Ureter (tissue), 1 donor: Measurements from ENCODE around the gene SLX4IP. TPM values are rescaled to one million over a fixed set of nuclear protein-coding genes. Genes with fewer than 3 reads are reported as not detected.

Source experiments
- DNase-seq: peaks from one replicate; pipeline ENCODE4 v3.0.0-alpha.2; 2020; ENCODE audit warnings: low spot score
- total RNA-seq: library from RNA; stranded (reverse); gene quantifications from one replicate; pipeline ENCODE4 v1.2.4, GENCODE V29; 2023
- donor health status: DM: yes; HTN: yes; CAD: no.

SLX4IP gene
- total RNA-seq, 1 donor from 2014 or later = 11.1 TPM

- DNase-seq = no peak
These were observed 228.7 kb downstream of the SLX4IP start for GRCh38 chr20:10663756-10664155.

- DNase-seq = no peak
These were observed 230.0 kb downstream of the SLX4IP start for GRCh38 chr20:10665027-10665561.

DNA sequence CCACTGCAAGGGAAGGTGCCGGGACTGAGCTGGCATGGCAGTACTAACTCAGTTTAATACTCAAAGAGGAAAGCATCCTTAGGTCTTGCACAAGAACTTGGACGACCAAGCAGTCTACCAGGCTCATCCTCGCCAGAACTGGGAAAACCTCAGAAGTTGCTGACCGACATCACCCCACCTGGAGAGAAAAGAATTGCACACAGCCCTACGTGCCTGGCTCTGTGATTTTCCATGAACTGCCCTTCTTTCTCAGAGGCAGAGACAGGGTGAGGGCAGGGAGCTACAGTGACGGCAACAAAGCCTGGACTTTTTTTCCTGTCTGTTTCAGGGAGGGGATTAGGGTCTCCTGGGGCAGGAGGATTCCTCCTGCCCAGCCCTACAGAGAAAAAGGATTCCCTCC lies 230.7 kb downstream of the SLX4IP start:
- no peak for DNase-seq

DNA sequence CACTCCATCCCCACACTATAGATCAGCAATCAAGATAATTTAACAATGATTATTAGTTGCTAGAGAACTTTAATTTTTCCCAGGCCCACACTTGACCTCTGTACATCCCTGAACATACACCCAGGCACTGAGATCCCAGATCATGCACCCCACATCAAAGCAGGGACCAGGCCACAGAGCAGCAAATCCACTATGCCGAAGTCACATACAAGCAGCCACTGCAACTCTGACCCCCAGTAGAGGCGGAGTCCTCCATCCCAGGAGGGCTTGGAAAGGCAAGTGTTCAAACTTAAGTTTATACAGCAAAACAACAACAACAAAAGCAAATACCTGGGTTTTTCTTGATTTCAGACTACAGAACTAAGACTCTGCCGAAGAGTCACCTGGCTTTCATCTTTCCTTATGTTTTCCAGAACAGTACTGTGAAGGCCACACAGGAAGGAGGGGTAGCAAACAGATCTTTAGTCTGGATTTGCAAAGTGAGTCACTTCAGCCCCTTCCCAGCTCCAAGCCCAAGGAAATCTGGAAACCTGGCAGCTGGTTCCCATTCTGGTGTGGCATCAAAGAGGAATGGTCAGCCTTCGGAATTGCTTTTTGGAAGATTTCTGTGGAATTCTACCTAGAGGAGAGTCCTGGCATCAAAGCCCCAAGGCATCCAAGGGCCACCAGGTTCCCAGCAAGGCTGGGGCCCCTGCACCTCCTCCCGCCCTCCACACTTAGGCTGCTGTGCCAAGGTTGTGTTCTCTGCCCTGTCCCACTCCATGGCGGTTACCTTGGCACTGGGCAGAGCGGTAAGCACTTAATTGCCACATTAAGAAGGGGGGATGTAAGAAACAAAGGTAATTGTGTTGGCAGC lies 231.3 kb downstream of the SLX4IP start:
- no peak for DNase-seq

GRCh38 chr20:10667077-10667401 lies 231.9 kb downstream of the SLX4IP start:
- DNase-seq = no peak

DNA sequence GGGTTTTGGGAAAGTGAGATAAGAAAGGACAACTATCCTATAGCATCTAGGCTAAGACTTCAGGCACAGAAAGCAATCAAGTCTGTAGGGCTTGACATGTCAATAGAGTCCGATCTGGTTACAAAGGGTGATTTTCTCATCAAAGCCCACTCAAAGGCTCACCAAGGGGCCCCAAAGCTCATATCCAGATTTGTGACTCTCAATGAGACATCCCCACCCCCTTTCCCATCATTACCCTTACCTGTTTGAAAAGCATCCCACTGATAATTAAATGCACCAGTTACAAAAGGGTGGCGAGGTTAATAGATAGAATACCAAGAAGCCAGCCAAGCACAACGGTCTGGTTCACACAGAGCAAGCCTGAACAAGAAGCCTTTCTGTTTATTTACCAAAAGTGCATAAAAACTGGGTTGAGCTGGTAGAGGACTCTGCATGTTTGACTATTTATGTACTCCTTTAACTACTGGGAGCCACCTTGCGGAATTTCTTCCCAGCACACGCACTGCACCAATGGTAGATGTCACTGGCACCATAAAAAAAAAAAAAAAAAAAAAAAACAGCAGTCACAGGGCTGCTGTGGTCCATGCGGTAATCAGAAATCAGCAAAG lies 232.6 kb downstream of the SLX4IP start:
- peak; percentile 63 for DNase-seq

- no peak for DNase-seq
These were observed 233.7 kb downstream of the SLX4IP start for GRCh38 chr20:10668677-10669368.

- DNase-seq = no peak
These were observed 234.8 kb downstream of the SLX4IP start for GRCh38 chr20:10669843-10670446.

DNA sequence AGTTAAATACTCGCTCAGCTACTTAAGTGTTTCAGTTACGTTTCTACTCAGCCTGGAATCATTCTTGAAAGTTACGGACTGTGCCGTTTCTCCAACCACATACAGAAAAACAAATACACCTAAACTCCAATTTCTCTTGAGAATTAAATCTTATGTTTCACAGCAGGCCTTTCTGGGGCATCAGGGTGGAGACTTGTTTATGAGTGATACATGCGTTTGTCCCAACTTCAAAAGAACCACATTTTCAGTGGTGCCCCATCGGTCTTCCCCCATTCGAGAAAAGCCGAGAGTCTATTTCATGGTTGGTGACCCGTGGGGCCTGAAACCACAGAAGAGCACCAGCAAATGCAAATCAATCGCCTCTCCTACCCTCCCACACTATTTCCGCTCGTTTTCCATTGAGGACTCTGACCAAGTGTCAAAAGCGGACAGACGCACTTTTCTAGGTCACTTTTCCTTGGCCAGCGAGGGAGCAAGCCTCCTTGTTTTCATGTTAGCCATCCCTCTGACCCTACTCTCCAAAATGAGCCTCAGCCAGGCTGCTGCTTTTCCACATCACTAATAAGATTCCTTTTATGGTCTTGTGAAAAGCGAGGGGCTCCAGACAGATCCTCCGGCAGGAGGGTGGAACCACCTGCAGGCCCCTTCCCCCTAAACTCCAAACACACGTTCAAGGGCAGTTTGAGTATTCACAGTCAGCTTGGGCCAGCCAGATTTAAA lies 235.6 kb downstream of the SLX4IP start:
- DNase-seq = no peak

DNA sequence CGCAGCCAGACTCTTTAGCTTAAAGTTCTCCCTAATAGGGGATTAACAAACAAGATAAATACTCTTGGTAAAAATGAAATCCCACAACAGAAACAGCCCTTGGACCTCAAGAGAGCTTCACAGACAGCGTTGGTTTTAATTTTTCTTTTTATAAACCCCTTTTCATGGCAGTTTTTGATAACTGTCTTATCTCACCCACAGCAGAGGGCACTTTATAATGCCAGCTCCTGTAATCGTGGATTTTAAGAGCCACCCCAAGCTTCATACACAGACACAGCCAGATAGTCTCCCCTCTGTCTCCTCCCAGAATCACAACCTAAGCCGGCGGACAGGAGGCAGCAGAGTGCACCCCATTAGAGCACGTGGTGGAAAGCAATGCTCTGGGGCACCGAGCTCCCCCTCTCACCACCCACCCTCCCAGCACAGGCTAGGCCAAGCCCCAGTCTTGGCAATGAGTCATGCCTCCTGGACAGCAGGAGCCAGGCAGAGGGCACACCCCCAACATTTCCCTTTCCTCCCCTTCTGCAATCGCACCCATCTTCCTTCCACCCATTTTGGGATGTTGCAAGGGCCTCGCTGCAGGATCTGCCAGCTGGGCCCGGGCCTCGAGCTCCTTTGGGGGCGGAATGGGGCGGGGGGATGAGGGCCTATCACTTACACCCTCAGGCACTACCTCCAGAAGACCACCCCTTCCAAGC lies 236.3 kb downstream of the SLX4IP start:
- DNase-seq = peak; percentile 95

- peak; percentile 80 for DNase-seq
These were observed 237.0 kb downstream of the SLX4IP start for GRCh38 chr20:10671919-10672623.

DNA sequence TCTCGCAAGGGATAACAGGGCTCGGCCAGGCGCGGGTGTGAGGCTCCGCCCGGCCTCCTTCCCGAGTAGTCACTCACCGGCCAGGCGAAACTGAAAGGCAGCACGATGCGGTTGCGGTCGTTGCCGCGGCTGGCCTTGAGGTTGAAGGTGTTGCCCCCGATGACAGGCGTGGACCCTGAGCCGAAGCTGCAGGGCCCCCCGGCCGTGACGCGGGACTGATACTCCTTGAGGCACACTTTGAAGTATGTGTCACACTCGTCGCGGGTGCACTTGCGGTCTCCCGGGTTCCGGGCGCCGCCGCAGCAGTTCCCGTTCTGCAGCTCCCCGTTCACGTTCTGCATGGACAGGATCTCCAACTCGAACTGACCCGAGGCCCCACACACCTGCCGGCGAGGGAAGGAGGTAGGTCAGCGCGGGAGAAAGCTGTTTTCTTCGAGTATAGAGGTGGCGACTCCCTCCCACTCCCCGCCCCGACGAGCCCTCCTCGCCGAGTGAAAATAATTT lies 237.6 kb downstream of the SLX4IP start:
- DNase-seq = peak; percentile 66

DNA sequence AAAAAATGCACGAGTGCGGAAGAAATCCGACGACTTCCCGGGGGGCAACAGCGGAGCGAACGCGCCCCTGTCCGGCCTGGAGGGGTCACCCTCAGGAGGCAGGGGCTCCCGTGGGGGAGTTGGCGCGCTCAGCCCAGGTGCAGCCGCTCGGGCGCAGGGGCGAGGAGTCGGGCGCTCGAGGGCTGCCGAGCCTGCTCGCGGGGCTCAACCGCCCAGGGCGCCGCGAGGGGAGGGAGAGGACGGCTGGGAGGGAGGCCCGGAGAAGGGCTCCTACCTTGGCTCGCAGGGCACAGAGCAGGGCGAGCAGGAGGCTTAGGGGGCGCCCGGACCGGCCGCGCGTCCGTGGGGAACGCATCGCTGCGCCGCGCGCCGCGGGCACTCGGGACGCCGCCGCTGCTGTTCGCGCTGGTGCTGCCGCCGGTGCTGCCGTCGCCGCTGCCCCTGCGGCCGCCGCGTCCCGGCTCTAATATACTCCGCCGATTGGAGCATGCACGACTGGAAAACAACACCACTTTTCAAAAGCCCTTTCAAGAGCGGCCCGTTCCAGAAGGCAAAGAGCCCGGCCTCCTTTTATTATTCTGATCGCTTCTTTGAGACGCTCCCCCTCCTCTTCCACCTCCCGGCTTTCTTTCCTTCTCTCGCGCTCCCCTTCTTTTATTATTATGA lies 238.2 kb downstream of the SLX4IP start:
- no peak for DNase-seq

GRCh38 chr20:10673842-10674683 lies 239.0 kb downstream of the SLX4IP start, which contains the start of gene JAG1:
Gene JAG1 (minus strand): TSS chr20:10673999. CDS start chr20:10673530, 469 bp downstream.
- peak; percentile 97 for DNase-seq

DNA sequence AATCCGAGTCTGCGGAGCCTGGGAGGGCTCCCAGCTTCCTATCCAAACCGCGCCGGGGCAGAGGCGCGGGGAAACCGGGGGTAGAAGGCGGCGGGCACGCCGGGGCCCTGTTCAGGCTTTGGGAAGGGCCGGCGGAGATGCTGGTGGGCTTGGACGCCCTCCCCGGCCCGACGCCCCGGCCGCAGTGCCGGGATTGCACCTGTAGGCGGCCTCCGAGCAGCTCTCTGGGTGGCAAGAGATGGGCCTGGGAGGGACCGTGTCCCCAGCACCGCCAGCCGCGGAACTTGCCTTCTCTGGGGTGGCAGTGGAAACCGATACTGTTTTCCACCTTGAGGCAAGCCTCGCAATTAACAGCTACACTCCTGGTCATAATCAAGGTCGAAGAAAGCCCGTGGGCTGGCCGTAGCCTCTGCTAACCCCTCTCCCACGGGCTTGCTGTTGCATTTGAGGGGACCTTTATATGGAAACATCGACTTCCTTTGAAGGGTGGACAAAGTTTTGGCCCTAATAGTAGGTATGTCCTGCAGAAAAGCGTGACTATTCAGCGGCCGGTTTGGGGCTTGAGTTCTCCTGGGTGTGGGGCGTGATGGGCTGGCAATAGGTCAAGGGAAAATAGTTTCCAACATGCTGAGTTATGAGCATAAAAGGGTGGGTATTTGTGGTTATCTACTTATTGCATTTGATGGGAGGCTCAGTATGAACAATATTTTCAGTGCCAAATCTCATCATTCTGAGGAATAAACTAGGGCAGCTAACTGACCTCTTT lies 239.8 kb downstream of the SLX4IP start:
- DNase-seq = peak; percentile 88

- no peak for DNase-seq
These were observed 240.3 kb downstream of the SLX4IP start for GRCh38 chr20:10675450-10675848.

DNA sequence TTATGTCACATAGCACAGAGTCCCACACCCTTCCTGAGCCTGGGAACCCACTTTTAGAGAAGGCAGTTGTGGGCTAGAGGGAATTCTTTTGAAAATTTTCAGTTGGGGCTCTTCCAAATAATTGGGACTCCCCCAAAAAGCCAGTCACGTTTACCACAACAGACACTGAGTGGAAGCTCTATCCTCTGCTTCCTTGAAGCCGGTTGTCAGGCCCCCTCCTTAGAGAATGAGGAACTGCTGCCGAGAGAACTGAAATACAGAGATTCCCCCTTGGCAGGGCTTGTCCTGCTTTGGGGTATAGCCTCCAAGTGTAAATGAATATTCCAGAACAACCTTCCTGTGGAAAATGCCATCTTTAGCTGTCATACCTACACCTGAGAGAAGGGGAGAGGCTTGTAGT lies 241.4 kb downstream of the SLX4IP start:
- no peak for DNase-seq
